AG10803 (cell line): Measurements from ENCODE around the gene C1orf198.
A peak's percentile ranks its signal among the peaks of the same experiment; 100 is the strongest.

ENCODE experiments used
- DNase-seq: peaks from one replicate; pipeline ENCODE4 v3.0.0; 2010; ENCODE audit warnings: low read depth
- H3K4me3 ChIP-seq: 2 replicates; pipeline ENCODE4 v1.5.1; 2011; ENCODE audit warnings: mild to moderate bottlenecking, low read length, control low read depth
- CTCF ChIP-seq: conservative IDR thresholded peaks from 2 replicates; pipeline ENCODE4 v1.5.1; 2011; ENCODE audit warnings: mild to moderate bottlenecking, low read length, control low read depth, inconsistent platforms

C1orf198 gene

GRCh38 chr1:230816018-230816417 is 52.3 kb downstream of the C1orf198 start:
- no peak for DNase-seq
- no peak for TF ChIP-seq CTCF
- no peak overlapping the region for H3K4me3 ChIP-seq

- no peak overlapping the region for H3K4me3 ChIP-seq
- DNase-seq, result no peak
- TF ChIP-seq CTCF, result no peak
These were observed 53.2 kb downstream of the C1orf198 start for GRCh38 chr1:230814949-230815692.

GRCh38 chr1:230812568-230812967 is 55.8 kb downstream of the C1orf198 start:
- DNase-seq, result no peak
- no peak for TF ChIP-seq CTCF
- no peak overlapping the region for H3K4me3 ChIP-seq

- TF ChIP-seq CTCF, result no peak
- no peak for DNase-seq
These were observed 58.9 kb downstream of the C1orf198 start for GRCh38 chr1:230809256-230809990.

GRCh38 chr1:230808281-230808872 is 59.9 kb downstream of the C1orf198 start:
- peak; percentile 72 for DNase-seq
- no peak overlapping the region for H3K4me3 ChIP-seq
- TF ChIP-seq CTCF, result no peak

More at GRCh38 chr1:230809256-230809990, 58.9 kb downstream of the C1orf198 start:
- H3K4me3 ChIP-seq, result no peak overlapping the region

GRCh38 chr1:230807561-230808280 is 60.6 kb downstream of the C1orf198 start:
- TF ChIP-seq CTCF, result no peak
- H3K4me3 ChIP-seq, result no peak overlapping the region
- DNase-seq, result no peak
